Stimulated activated CD8-positive, alpha-beta memory T cell treated with anti-CD3 and anti-CD28 coated beads, Interleukin-12 subunit alpha, Interleukin-12 subunit beta, amount 100 ng/mL, for 24 hours (primary cell): ENCODE results near the gene CFAP157.
"Not testable (repeated sequence)": the region's sequence is repeated elsewhere in the genome, so short reads cannot be mapped to it uniquely, and the experiment has no call there.

Source experiments
- DNase-seq: peaks from one replicate; pipeline ENCODE4 v3.0.0-alpha.2; 2020; ENCODE audit errors: extremely low read depth

CFAP157 gene

GRCh38 chr9:127735530-127736185 is 28.9 kb downstream of the CFAP157 start:
- DNase-seq, result no peak

GRCh38 chr9:127738666-127739065 is 31.9 kb downstream of the CFAP157 start:
- no peak for DNase-seq

- DNase-seq, result no peak
Observed at GRCh38 chr9:127739614-127740330, 33.0 kb downstream of the CFAP157 start.

GRCh38 chr9:127741831-127742434 is 35.1 kb downstream of the CFAP157 start:
- DNase-seq, result no peak

- DNase-seq, result no peak
Observed at GRCh38 chr9:127742435-127743088, 35.8 kb downstream of the CFAP157 start.

GRCh38 chr9:127744398-127745110 is 37.8 kb downstream of the CFAP157 start:
- DNase-seq, result no peak

- DNase-seq, result no peak
Observed at GRCh38 chr9:127746959-127747569, 40.3 kb downstream of the CFAP157 start.

- no peak for DNase-seq
Observed at GRCh38 chr9:127749090-127749787, 42.5 kb downstream of the CFAP157 start.

- no peak for DNase-seq
Observed at GRCh38 chr9:127751269-127752054, 44.7 kb downstream of the CFAP157 start.

- no peak for DNase-seq
Observed at GRCh38 chr9:127753148-127753547, 46.4 kb downstream of the CFAP157 start.

- no peak for DNase-seq
Observed at GRCh38 chr9:127753622-127754021, 46.8 kb downstream of the CFAP157 start.

- DNase-seq, result no peak
Observed at GRCh38 chr9:127754099-127755060, 47.6 kb downstream of the CFAP157 start.

- DNase-seq, result no peak
Observed at GRCh38 chr9:127755061-127756060, 48.6 kb downstream of the CFAP157 start.

- DNase-seq, result no peak
Observed at GRCh38 chr9:127756233-127756632, 49.4 kb downstream of the CFAP157 start.

GRCh38 chr9:127756776-127757175 is 50.0 kb downstream of the CFAP157 start:
- not testable (repeated sequence) for DNase-seq

GRCh38 chr9:127758843-127759242 is 52.1 kb downstream of the CFAP157 start:
- no peak for DNase-seq

GRCh38 chr9:127761061-127761460 is 54.3 kb downstream of the CFAP157 start:
- DNase-seq, result no peak
